DMS153 treated with DMSO at 0.1 percent for 48 hours (cell line): Measurements from ENCODE around the gene GDPD5.

Experiments
- DNase-seq: peaks from one replicate; lab custom pipeline; 2025; ENCODE audit not compliant: unreplicated experiment; lab: John Stamatoyannopoulos, UW

The GDPD5 gene

GRCh38 chr11:75403037-75403436 lies 122.7 kb downstream of the GDPD5 start:
- no peak for DNase-seq

- DNase-seq = no peak
These were observed 123.6 kb downstream of the GDPD5 start for GRCh38 chr11:75402002-75402773.

GRCh38 chr11:75400146-75400865 lies 125.4 kb downstream of the GDPD5 start:
- no peak for DNase-seq

- DNase-seq = peak; percentile 85
These were observed 126.2 kb downstream of the GDPD5 start, which contains the start of gene RPS3 for GRCh38 chr11:75399344-75400145. TSS of gene RPS3 (plus strand) at chr11:75399518. CDS start at chr11:75399548, 30 bp downstream.

DNA sequence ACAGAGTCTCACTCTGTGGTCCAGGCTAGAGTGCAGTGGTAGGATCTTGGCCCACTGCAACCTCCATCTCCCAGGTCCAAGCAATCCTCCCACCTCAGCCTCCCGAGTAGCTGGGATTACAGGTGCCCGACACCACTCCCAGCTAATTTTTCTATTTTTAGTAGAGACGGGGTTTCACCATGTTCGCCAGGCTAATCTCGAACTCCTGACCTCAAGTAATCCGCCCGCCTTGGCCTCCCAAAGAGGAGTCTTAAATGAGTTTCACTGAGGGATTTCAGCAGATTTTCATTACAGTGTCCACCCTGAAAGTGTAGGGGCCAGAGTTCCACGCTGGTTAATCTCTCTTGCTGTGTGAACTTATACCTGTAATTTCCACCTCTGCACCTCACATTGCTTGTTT lies 126.8 kb downstream of the GDPD5 start:
- DNase-seq = no peak

- no peak for DNase-seq
These were observed 131.5 kb downstream of the GDPD5 start for GRCh38 chr11:75394085-75394840.

DNA sequence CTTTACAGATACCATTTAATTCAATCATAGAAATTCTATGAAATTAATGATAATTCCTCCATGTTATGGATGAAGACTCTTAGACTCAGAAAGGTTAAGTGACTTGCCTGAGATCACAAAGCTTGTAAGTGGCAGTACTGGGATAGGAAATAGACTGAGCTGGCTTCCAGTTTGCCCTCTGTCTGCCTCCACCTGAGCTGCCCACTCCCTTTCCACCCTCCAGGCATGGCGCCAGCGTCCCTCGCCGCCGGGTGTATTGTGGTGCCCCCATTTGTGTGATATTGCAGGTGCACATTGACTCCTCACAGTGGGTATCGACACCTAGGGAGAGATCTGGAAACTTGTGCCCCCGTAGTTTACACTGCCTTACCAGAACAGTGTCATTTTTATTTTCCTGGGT lies 135.8 kb downstream of the GDPD5 start:
- DNase-seq = no peak

GRCh38 chr11:75389276-75389605 lies 136.5 kb downstream of the GDPD5 start:
- DNase-seq = no peak

GRCh38 chr11:75388386-75389275 lies 137.1 kb downstream of the GDPD5 start:
- DNase-seq = peak; percentile 89

DNA sequence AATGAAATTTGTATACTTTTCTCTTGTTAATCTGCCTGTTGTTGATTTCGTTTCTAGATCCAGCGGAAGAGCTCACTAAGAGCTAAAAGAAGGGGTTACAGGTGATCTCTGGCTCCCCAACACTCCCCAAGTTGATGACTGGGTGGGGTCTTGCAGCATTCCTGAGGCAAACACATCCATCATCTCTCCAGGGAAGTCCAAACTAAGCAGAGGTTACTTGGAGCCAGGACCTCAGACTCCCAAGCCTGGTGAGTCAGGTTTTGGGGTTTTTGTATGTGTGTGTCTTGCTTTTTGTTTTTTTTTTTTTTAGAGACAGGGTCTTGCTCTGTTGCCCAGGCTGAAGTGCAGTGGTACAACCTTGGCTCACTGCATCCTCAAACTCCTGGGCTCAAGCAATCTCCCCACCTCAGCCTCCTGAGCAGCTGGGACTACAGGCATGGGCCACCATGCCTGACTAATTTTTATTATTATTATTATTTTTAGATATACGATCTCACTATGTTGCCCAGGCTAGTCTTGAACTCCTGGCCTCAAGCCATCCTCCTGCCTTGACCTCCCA lies 137.9 kb downstream of the GDPD5 start:
- DNase-seq = no peak

- no peak for DNase-seq
These were observed 138.7 kb downstream of the GDPD5 start for GRCh38 chr11:75386942-75387630.
